SH-SY5Y (cell line): ENCODE measurements around the gene HS6ST3.

Experiments used
- GATA2 ChIP-seq: IDR thresholded peaks from 2 replicates; pipeline ENCODE4 v1.6.1; 2011; ENCODE audit warnings: mild to moderate bottlenecking, low read depth, low read length
- GATA3 ChIP-seq: IDR thresholded peaks from 2 replicates; pipeline ENCODE4 v1.6.1; 2011; ENCODE audit warnings: low read depth, mild to moderate bottlenecking, low read length, moderate library complexity

DNA sequence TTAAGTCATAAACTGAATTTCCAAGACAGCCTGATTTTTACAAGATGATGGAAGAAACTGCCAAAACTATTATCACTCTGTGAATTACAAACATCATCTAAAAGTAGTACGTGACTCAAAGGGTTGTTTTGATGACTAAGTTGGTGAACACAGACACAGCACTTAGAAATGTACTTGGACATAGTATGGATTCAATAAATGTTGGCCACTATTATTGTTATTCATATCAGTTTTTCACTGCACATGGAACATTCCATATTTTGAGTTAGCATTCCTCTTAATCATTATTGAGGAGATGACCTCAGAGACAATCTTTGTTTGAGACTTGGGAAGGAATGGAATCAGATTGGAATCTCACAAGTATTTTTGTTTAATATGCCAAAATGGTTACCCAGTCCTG is 731.5 kb downstream of the HS6ST3 start:
- no peak for TF ChIP-seq GATA3
- no peak for TF ChIP-seq GATA2
